HepG2 (cell line): ENCODE measurements around the gene STK10. TPM values are rescaled to one million over a fixed set of nuclear protein-coding genes. Genes with fewer than 3 reads are reported as not detected.

ENCODE experiments used
- ATAC-seq: fragments of 200-7000 bp; cut with Tn5 transposase; 3 replicates; pipeline ENCODE4 v1.9.1; 2020; ENCODE audit warnings: mild to moderate bottlenecking, moderate library complexity
- BruUV-seq: library from RNA; stranded (reverse); fragments of 400-500 nt; replicated peaks from 2 replicates; lab custom pipeline; 2021; lab: Mats Ljungman, UMichigan
- CTCF ChIA-PET: fragments of 300-600 bp; formaldehyde crosslinking; extraction: SDS; loops from one replicate; lab custom pipeline; 2021; ENCODE audit warnings: low total read pairs, inconsistent platforms, low intra/inter-chr PET ratio; lab: Yijun Ruan, JAX
- POLR2A ChIA-PET: fragments of 350-600 bp; sonication (Branson Sonifier 250); formaldehyde crosslinking; loops from one replicate; lab custom pipeline; 2020; ENCODE audit warnings: antibody characterized with exemption, inconsistent platforms; lab: Yijun Ruan, JAX
- DNase-seq: peaks from one replicate; pipeline ENCODE4 v3.0.0-alpha.2; 2015; ENCODE audit warnings: low spot score
- FAIRE-seq: peaks from 3 replicates; lab custom pipeline; 2011; peaks lifted over from hg19 to GRCh38; lab: Jason Lieb, UNC
- H2AFZ ChIP-seq: one replicate; pipeline ENCODE4 v1.6.1; 2011; ENCODE audit warnings: low read length, inconsistent platforms
- H3K27ac ChIP-seq: fragments of 300-600 bp; 3 replicates; pipeline ENCODE4 v1.8.0; 2011; ENCODE audit warnings: mixed run types, mild to moderate bottlenecking, mixed read lengths, low read length, inconsistent platforms; ENCODE audit not compliant: insufficient read depth; ENCODE audit errors: extremely low read length
- H3K27me3 ChIP-seq, 2 experiments: fragments of 200-600 bp in 1 of 2; 2 replicates in 1 of 2; 3 replicates in 1 of 2; pipeline versions ENCODE4 v1.6.0 to v1.8.0; 2011; ENCODE audit warnings: low read length in 2 of 2, mild to moderate bottlenecking in 2 of 2, moderate library complexity in 2 of 2, inconsistent platforms in 1 of 2; ENCODE audit not compliant: insufficient read depth in 2 of 2, control insufficient read depth in 1 of 2
- H3K36me3 ChIP-seq, 2 experiments: fragments of 200-600 bp in 1 of 2; replicated peaks in 1 of 2; 2 replicates in 1 of 2; 3 replicates in 1 of 2; pipeline versions ENCODE4 v1.5.1 to v1.8.0; 2011; ENCODE audit warnings: low read length in 2 of 2, inconsistent platforms in 1 of 2; ENCODE audit not compliant: insufficient read depth in 2 of 2, control insufficient read depth in 1 of 2
- H3K4me1 ChIP-seq: 2 replicates; pipeline ENCODE4 v1.5.1; 2012; ENCODE audit warnings: low read length, inconsistent platforms; ENCODE audit not compliant: insufficient read depth
- H3K4me2 ChIP-seq: 2 replicates; pipeline ENCODE4 v1.6.0; 2011; ENCODE audit warnings: low read depth, low read length, inconsistent platforms
- H3K4me3 ChIP-seq, 3 experiments: fragments of 200-600 bp in 1 of 3; sonication (generic), shearing (Covaris generic) in 1 of 3; replicated peaks in 1 of 3; 2 replicates each; pipeline ENCODE4 v1.5.1; 2011 to 2016; ENCODE audit warnings: low read length in 3 of 3, inconsistent platforms in 2 of 3, low read depth in 2 of 3, mild to moderate bottlenecking in 2 of 3, control low read depth in 1 of 3, mixed read lengths in 1 of 3; ENCODE audit not compliant: insufficient read depth in 1 of 3
- H3K79me2 ChIP-seq: one replicate; pipeline ENCODE4 v1.6.1; 2011; ENCODE audit warnings: low read length, inconsistent platforms; ENCODE audit not compliant: insufficient read depth
- H3K9ac ChIP-seq: 2 replicates; pipeline ENCODE4 v1.6.0; 2011; ENCODE audit warnings: mild to moderate bottlenecking, low read depth, low read length, inconsistent platforms; ENCODE audit not compliant: insufficient read depth
- H3K9me3 ChIP-seq: 2 replicates; pipeline ENCODE4 v1.5.1; 2012; ENCODE audit warnings: mild to moderate bottlenecking, low read length
- H4K20me1 ChIP-seq: 2 replicates; pipeline ENCODE4 v1.6.0; 2011; ENCODE audit warnings: inconsistent platforms, mild to moderate bottlenecking, low read length, moderate library complexity; ENCODE audit not compliant: insufficient read depth
- DR1 ChIP-seq: sonication (generic); formaldehyde crosslinking; IDR thresholded peaks from 2 replicates; pipeline ENCODE4 v1.8.0; 2021; ENCODE audit warnings: mild to moderate bottlenecking, missing genetic modification reagents, inconsistent platforms
- ELF1 ChIP-seq: sonication (generic); formaldehyde crosslinking; IDR thresholded peaks from 2 replicates; pipeline ENCODE4 v1.4.0; 2020; ENCODE audit warnings: missing genetic modification reagents
- GLI4 ChIP-seq: sonication (generic); formaldehyde crosslinking; IDR thresholded peaks from 2 replicates; pipeline ENCODE4 v1.5.1; 2020; ENCODE audit warnings: missing genetic modification reagents, mild to moderate bottlenecking, moderate library complexity, borderline replicate concordance
- HINFP ChIP-seq: sonication (generic); formaldehyde crosslinking; IDR thresholded peaks from 2 replicates; pipeline ENCODE4 v1.4.0; 2020; ENCODE audit warnings: low read depth, mild to moderate bottlenecking, missing genetic modification reagents
- HNRNPUL1 ChIP-seq: fragments of 200-400 bp; formaldehyde crosslinking; IDR thresholded peaks from 2 replicates; pipeline ENCODE4 v1.6.1; 2017; ENCODE audit warnings: low read depth, mild to moderate bottlenecking, low read length, moderate library complexity
- NFKBIZ ChIP-seq: IDR thresholded peaks from 2 replicates; pipeline ENCODE4 v1.6.1; 2018; ENCODE audit warnings: missing genetic modification reagents, missing compliant biosample characterization
- PBX3 ChIP-seq: sonication (generic); formaldehyde crosslinking; IDR thresholded peaks from 2 replicates; pipeline ENCODE4 v1.8.1; 2023; ENCODE audit warnings: missing genetic modification reagents, inconsistent platforms, borderline replicate concordance
- PHB2 ChIP-seq: fragments of 450-650 bp; IDR thresholded peaks from 2 replicates; pipeline ENCODE4 v1.6.1; 2018; ENCODE audit not compliant: partially characterized antibody
- PRDM15 ChIP-seq: sonication (generic); formaldehyde crosslinking; IDR thresholded peaks from 2 replicates; pipeline ENCODE4 v1.4.0; 2020; ENCODE audit warnings: missing genetic modification reagents
- SIX1 ChIP-seq: sonication (generic); formaldehyde crosslinking; IDR thresholded peaks from 2 replicates; pipeline ENCODE4 v1.4.0; 2020; ENCODE audit warnings: missing genetic modification reagents, borderline replicate concordance
- SNAI1 ChIP-seq: sonication (generic); formaldehyde crosslinking; IDR thresholded peaks from 2 replicates; pipeline ENCODE4 v1.5.0; 2020; ENCODE audit warnings: mild to moderate bottlenecking, missing genetic modification reagents, borderline replicate concordance
- THAP7 ChIP-seq: sonication (generic); formaldehyde crosslinking; IDR thresholded peaks from 2 replicates; pipeline ENCODE4 v1.8.1; 2023; ENCODE audit warnings: mild to moderate bottlenecking, missing genetic modification reagents
- ZFY ChIP-seq: sonication (generic); formaldehyde crosslinking; IDR thresholded peaks from 2 replicates; pipeline ENCODE4 v1.4.0; 2020; ENCODE audit warnings: missing genetic modification reagents
- ZNF17 ChIP-seq: sonication (generic); formaldehyde crosslinking; IDR thresholded peaks from 2 replicates; pipeline ENCODE4 v1.5.0; 2020; ENCODE audit warnings: mild to moderate bottlenecking, missing genetic modification reagents
- ZNF232 ChIP-seq: sonication (generic); formaldehyde crosslinking; IDR thresholded peaks from 2 replicates; pipeline ENCODE4 v1.4.0; 2020; ENCODE audit warnings: missing genetic modification reagents, borderline replicate concordance
- ZNF441 ChIP-seq: sonication (generic); formaldehyde crosslinking; IDR thresholded peaks from 2 replicates; pipeline ENCODE4 v1.7.0; 2021; ENCODE audit warnings: missing genetic modification reagents, borderline replicate concordance
- ZNF446 ChIP-seq: sonication (generic); formaldehyde crosslinking; IDR thresholded peaks from 2 replicates; pipeline ENCODE4 v1.5.0; 2020; ENCODE audit warnings: mild to moderate bottlenecking, missing genetic modification reagents
- ZNF879 ChIP-seq: sonication (generic); formaldehyde crosslinking; IDR thresholded peaks from 2 replicates; pipeline ENCODE4 v1.8.1; 2023; ENCODE audit warnings: missing genetic modification reagents
- WGBS: methylation state at CpG from one replicate; pipeline ENCODE4 v1.1.6; 2017; ENCODE audit warnings: low lambda C conversion rate; 5-methylcytosine and 5-hydroxymethylcytosine counted together
- in situ Hi-C: cut with HindIII; loops from 2 replicates; pipeline ENCODE4 v1.10.0; 2017; ENCODE audit warnings: low pct_unique_long_range_greater_than_20kb; ENCODE audit not compliant: extremely low pct_ligation_motif_present
- intact Hi-C: fragments of 100-400 bp; cut with micrococcal nuclease; formaldehyde crosslinking; loops from one replicate; pipeline ENCODE4 v1.10.0; 2022; ENCODE audit not compliant: unreplicated experiment
- polyA plus RNA-seq, 8 experiments: library from polyadenylated mRNA; depleted of rRNA in 3 of 8; stranded (reverse) in 7 of 8; unstranded in 1 of 8; fragments of >200 nt; fragmentation: Illumina TruSeq in 4 of 8; extraction: Trizol in 4 of 8; gene quantifications; 2 replicates each; pipeline versions ENCODE4 v1.2.1 to v1.2.3, GENCODE V29; 2011 to 2016; ENCODE audit warnings: low read depth in 4 of 8, missing spikeins in 1 of 8, mixed read lengths in 1 of 8; ENCODE audit not compliant: insufficient read depth in 1 of 8
- total RNA-seq, 5 experiments: library from RNA; depleted of rRNA; stranded (reverse); fragments of >200 nt; fragmentation: Illumina TruSeq; extraction: Trizol; gene quantifications; 2 replicates each; pipeline ENCODE4 v1.2.3, GENCODE V29; 2016; ENCODE audit warnings: low read depth in 1 of 5

The STK10 gene
- total and polyA plus RNA-seq, 2 of the 13 experiments (the other 11 are each of a cell fraction or from before 2014, with no cell fraction given): 7.0 to 7.2 TPM

GRCh38 chr5:172038167-172038566 is 149.9 kb downstream of the STK10 start (continued):
- no peak for TF ChIP-seq HINFP (CRISPR knock-in tag)
- TF ChIP-seq NFKBIZ (CRISPR knock-in tag): no peak
- no peak for TF ChIP-seq ZFY
- no peak for TF ChIP-seq ELF1 (CRISPR knock-in tag)
- no peak for TF ChIP-seq DR1 (CRISPR knock-in tag)
- no peak for TF ChIP-seq HNRNPUL1
- no peak for TF ChIP-seq ZNF441 (CRISPR knock-in tag)
- no peak for TF ChIP-seq PBX3 (CRISPR knock-in tag)

GRCh38 chr5:172035049-172035448 is 153.0 kb downstream of the STK10 start:
- H3K9ac ChIP-seq: no peak overlapping the region
- no peak for FAIRE-seq
- TF ChIP-seq ZNF879 (CRISPR knock-in tag): no peak
- no peak for TF ChIP-seq PHB2
- no peak for TF ChIP-seq PRDM15 (CRISPR knock-in tag)
- no peak for TF ChIP-seq ZNF17 (CRISPR knock-in tag)
- no peak for TF ChIP-seq GLI4
- no peak for TF ChIP-seq ZNF232 (CRISPR knock-in tag)
- no peak for TF ChIP-seq ZNF446
- TF ChIP-seq SNAI1 (CRISPR knock-in tag): no peak
- no peak for TF ChIP-seq THAP7 (CRISPR knock-in tag)
- TF ChIP-seq SIX1: no peak

More at GRCh38 chr5:172035049-172035448, 153.0 kb downstream of the STK10 start:
- CTCF ChIA-PET: no interaction called here
- intact Hi-C loops (no loop called here), in situ Hi-C loops (no loop called here)
- Histone ChIP-seq H3K9me3 (peaks cover 9% of the 10 kb centered on the region), H3K4me2 (no peak overlapping the region), H2AFZ (no peak overlapping the region), H3K4me3 (no peak overlapping the region), H3K79me2 (no peaks in the 10 kb centered on the region), H4K20me1 (no peaks in the 10 kb centered on the region), H3K36me3 (no peaks in the 10 kb centered on the region), H3K27ac (no peak overlapping the region), H3K4me1 (peaks cover 5% of the 10 kb centered on the region; the same call in 1 of the 2 replicates), H3K27me3 (no peaks in the 10 kb centered on the region; a peak in 1 of 5 replicates)
- BruUV-seq: no TSS peak
- 19% methylated on average over 2 of the region's 2 CpGs for WGBS
- ATAC-seq (no peak), DNase-seq (no peak)
- POLR2A ChIA-PET: no interaction called here
